ENCODE results near the gene PGRMC1. TPM values are rescaled to one million over a fixed set of nuclear protein-coding genes. Genes with fewer than 3 reads are reported as not detected.
"Not testable (repeated sequence)": the region's sequence is repeated elsewhere in the genome, so short reads cannot be mapped to it uniquely, and the experiment has no call there.

Gene PGRMC1
- total RNA-seq, 1 donor from 2014 or later, result 101 TPM

DNA sequence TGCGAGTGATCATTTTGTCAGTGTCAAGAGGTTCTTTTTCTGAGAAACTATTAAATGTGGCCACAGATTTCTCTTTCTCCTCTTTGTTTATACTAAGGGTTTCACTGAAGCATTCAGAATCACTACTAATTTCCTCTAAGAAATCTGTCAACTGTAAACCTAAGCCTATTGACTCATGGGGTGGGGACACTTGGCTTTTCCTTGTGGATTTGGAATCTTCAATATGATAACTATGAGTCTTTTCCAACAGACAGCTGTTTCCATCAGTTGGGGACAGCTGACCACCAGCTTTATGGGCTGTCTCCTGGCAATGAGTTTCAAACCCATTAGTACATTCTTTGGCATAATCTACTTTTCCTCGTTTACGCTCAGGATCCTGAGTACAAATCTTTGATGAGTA, 13.8 kb downstream of the PGRMC1 start:
- TF ChIP-seq, protein P1, sequence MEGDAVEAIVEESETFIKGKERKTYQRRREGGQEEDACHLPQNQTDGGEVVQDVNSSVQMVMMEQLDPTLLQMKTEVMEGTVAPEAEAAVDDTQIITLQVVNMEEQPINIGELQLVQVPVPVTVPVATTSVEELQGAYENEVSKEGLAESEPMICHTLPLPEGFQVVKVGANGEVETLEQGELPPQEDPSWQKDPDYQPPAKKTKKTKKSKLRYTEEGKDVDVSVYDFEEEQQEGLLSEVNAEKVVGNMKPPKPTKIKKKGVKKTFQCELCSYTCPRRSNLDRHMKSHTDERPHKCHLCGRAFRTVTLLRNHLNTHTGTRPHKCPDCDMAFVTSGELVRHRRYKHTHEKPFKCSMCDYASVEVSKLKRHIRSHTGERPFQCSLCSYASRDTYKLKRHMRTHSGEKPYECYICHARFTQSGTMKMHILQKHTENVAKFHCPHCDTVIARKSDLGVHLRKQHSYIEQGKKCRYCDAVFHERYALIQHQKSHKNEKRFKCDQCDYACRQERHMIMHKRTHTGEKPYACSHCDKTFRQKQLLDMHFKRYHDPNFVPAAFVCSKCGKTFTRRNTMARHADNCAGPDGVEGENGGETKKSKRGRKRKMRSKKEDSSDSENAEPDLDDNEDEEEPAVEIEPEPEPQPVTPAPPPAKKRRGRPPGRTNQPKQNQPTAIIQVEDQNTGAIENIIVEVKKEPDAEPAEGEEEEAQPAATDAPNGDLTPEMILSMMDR (IDR thresholded peaks at IDR 0.05; ENCODE audit: insufficient read depth, low read length, poor library complexity, severe bottlenecking), result no peak
- Histone ChIP-seq H3K27me3 (ENCODE audit: control insufficient read depth, insufficient read depth, low read length) (no peaks in the 10 kb centered on the region), H3K4me3 (ENCODE audit: low read depth, low read length) (no peak overlapping the region), H3K36me3 (ENCODE audit: control insufficient read depth, insufficient read depth, low read length) (no peaks in the 10 kb centered on the region)
- no peak for DNase-seq (ENCODE audit: low read depth)

DNA sequence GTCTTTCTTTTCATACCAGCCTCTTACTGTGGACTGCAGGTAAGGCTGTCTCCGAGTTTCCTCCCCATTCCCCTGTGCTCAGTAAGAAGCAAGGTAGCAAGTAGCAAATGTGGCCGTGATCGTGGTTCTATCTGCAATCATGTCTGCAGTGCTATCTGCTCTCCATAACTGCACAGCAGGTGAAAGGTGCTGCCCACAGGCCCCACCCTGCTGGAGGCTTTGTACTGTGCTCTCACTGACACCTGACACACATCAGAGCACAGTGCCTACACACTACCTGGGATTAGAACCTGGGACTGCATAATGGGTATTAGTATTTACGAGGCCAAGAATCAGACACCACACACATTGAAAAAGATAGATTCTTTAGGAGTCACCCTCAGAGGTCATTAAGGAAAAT, 15.3 kb downstream of the PGRMC1 start:
- Histone ChIP-seq H3K36me3 (ENCODE audit: control insufficient read depth, insufficient read depth, low read length) (no peaks in the 10 kb centered on the region), H3K27me3 (ENCODE audit: control insufficient read depth, insufficient read depth, low read length) (no peaks in the 10 kb centered on the region), H3K4me3 (ENCODE audit: low read depth, low read length) (no peak overlapping the region)
- no peak for DNase-seq (ENCODE audit: low read depth)
- TF ChIP-seq, protein P1 (IDR thresholded peaks at IDR 0.05; ENCODE audit: insufficient read depth, low read length, poor library complexity, severe bottlenecking), result no peak

DNA sequence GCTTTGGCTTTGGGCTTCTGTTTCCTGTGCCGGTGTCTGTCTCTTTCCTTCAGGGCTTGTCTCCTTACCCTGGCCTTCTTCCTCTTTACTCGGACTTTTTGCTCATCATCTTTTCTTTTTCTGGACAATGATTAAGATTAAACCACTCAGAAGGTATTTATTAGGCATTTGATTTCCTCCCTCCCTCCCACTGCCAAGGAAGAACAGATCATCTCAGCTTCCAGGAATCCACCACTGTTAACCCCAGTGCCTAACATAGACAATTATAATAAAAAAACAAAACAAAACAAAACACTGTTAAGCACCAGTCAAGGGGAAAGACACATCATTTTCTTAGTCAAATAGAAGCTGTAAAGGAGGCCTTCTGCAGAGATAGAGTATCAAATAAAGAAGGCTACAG, 16.6 kb downstream of the PGRMC1 start:
- DNase-seq (ENCODE audit: low read depth), result no peak
- TF ChIP-seq, protein P1 (IDR thresholded peaks at IDR 0.05; ENCODE audit: insufficient read depth, low read length, poor library complexity, severe bottlenecking), result no peak
- Histone ChIP-seq H3K4me3 (ENCODE audit: low read depth, low read length) (no peak overlapping the region), H3K27me3 (ENCODE audit: control insufficient read depth, insufficient read depth, low read length) (no peaks in the 10 kb centered on the region), H3K36me3 (ENCODE audit: control insufficient read depth, insufficient read depth, low read length) (no peaks in the 10 kb centered on the region)

DNA sequence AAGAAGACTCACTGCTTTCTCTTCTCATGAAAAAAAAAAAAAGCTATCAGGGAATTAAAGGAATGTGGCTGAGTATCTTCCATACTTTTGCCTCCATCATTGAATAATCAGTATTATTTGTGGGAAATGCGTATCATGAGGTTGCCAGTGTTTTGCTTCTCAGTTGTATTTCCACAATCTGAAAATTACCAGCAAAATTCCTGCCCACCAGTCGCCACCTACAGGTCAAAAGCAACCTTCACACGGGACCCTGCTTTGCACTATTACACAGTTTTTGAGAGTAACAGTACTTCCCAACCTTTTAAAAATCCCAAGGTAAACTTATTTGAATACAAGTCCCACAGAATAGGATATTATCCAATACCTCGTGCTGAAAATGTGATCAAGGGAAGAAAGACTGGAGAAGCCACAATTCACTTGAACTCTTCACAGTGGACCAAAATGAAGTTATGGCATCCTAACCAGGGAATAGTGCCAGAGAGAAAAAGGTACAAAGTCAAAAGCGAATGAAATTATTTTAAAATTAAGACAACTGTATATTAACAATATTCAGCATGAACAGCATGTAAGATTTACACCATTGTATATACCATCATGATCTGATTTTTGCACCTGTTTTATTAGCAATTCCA, 30.4 kb downstream of the PGRMC1 start:
- TF ChIP-seq, protein P1 (IDR thresholded peaks at IDR 0.05; ENCODE audit: insufficient read depth, low read length, poor library complexity, severe bottlenecking), result peak; percentile 81
- Histone ChIP-seq H3K27me3 (ENCODE audit: control insufficient read depth, insufficient read depth, low read length) (no peaks in the 10 kb centered on the region), H3K4me3 (ENCODE audit: low read depth, low read length) (no peak overlapping the region), H3K36me3 (ENCODE audit: control insufficient read depth, insufficient read depth, low read length) (no peaks in the 10 kb centered on the region)
- DNase-seq (ENCODE audit: low read depth), result no peak

DNA sequence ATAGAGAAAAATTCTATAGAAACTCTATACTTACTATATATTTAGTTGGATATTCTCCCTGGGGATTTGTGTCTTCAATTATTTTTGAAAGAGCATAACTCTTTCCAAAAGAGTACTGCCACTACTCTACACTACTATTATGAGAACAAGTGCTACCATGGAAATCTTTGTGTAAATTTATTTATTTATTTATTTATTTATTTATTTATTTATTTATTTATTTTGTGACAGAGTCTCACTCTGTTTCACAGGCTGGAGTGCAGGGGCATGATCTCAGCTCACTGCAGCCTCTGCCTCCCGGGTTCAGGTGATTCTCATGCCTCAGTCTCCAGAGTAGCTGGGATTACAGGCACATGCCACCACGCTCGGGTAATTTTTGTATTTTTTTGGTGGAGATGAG, 31.0 kb downstream of the PGRMC1 start:
- not testable (repeated sequence) for H3K27me3 ChIP-seq (ENCODE audit: control insufficient read depth, insufficient read depth, low read length)

DNA sequence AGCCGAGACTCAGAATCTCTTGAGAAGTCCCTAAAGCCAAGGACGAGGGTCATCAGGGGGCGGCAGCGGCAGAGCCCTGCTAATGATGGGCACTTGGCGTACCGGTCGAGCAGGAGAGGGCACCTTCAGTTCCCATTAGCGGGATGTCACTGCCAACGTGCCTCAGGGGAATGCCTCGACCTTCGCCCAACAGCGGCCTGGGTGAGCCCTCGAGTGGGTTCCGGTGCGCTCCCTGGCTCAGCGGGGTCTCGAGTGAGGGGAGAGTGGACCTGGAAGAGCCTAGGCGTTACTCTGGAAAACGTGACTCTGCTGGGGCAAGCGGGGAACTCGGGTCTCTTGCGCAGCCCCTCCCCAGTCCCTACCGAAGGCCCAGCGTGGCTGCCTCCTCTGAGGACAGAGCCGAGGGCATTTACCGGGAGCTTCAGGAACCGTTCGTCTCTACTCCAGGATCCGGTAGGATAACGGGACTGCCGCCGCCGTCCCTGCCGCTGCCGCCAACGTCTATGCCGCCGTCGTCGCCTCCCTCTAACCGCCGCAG, 36.9 kb downstream of the PGRMC1 start:
- TF ChIP-seq, protein P1 (IDR thresholded peaks at IDR 0.05; ENCODE audit: insufficient read depth, low read length, poor library complexity, severe bottlenecking), result no peak
- Histone ChIP-seq H3K36me3 (ENCODE audit: control insufficient read depth, insufficient read depth, low read length) (no peaks in the 10 kb centered on the region), H3K27me3 (ENCODE audit: control insufficient read depth, insufficient read depth, low read length) (peaks cover 12% of the 10 kb centered on the region), H3K4me3 (ENCODE audit: low read depth, low read length) (peak overlapping the region; percentile 10)
- no peak for DNase-seq (ENCODE audit: low read depth)

More for the DNA sequence above, 31.0 kb downstream of the PGRMC1 start:
- not testable (repeated sequence) for H3K36me3 ChIP-seq (ENCODE audit: control insufficient read depth, insufficient read depth, low read length); H3K4me3 ChIP-seq (ENCODE audit: low read depth, low read length); DNase-seq (ENCODE audit: low read depth)
